ENCODE results near the gene FARS2.

FARS2 gene

DNA sequence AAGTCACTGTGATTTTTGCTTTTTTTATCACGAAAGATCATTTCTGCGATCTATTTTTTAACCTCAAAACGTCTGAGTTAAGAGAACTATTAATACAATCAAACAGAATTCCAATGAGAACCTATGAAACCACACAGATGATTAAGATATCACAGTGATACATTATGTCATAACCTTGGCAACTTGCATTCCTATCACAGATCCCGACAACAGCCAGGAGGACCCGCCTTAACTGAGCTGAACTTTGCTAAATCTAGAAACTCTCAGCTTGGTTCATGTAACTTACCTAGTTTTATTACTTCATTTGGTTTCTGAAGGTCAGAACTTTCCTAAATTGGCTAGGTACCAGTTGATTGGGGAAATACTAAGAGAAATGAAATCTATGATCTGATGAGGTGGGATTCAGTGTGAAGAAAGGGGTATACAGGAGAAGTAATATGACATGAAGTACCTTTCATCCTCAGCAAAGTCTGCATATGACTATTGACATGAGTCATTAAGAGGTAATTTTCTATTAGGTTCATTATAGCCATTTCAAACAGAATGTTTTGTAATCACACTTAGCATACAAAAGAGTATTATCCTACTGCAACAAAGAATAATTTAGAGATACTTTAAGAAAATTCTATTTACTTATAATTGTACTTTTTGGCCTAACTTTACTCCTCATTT, 11.7 kb upstream of the FARS2 start:
- no peak for DNase-seq (ENCODE audit: low read depth in 2 of 2)

DNA sequence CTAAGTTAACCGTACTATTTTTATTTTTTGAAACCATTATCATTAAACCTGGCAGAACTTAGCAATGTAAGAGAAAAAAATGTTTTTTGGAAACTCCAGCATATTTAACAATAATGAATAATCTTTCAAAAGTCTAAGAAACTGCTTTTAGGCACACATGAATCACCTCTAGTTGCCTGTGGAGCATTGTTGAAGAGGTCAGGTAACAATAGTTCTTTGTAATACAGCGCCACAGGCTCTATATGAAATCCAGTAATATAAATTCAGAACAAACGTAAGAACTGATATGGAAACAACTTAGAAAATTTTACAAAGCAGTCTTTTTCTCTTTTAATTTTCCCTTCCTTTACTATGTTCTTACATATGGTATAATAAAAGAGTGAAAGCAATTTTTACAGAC, 10.9 kb upstream of the FARS2 start:
- no peak for DNase-seq (ENCODE audit: low read depth in 2 of 2)

DNA sequence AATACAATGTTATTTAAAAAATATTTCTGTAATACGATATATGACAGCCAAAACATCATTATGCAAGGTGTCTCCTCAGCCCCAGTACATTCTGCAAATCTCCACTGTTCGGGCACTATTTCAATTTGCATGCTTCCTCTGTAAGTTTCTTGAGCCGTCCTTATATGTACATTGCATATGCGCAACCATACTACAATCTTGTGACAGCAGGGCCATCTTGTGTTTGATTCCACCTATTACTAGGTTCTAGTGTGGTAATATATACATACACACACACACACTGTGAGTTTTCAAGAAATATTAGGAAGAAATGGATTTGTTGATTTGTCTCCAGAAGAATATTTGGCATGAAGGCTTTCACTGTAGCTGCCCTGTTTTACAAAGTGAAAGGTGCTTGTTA, 10.4 kb upstream of the FARS2 start:
- no peak for DNase-seq (ENCODE audit: low read depth in 2 of 2)

DNA sequence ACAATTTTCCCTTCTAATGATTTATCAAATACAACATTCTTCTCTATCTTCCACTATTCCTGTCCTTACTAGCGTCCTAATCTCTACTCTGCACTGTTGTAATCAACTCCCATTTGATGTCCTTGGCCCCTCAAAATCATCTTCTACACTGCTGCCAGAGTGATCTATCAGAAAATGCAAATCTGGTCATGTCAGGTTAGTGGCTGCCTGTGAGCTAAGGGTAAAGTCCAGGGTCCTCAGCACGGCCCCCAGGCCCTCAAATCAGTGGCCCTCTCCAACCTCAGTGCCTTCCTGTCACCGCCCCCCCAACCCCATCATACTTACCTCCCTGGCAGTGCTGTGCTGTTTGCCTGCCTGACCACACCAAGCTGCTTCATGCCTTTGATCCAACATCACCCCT, 4.4 kb upstream of the FARS2 start:
- no peak for DNase-seq (ENCODE audit: low read depth in 2 of 2)

DNA sequence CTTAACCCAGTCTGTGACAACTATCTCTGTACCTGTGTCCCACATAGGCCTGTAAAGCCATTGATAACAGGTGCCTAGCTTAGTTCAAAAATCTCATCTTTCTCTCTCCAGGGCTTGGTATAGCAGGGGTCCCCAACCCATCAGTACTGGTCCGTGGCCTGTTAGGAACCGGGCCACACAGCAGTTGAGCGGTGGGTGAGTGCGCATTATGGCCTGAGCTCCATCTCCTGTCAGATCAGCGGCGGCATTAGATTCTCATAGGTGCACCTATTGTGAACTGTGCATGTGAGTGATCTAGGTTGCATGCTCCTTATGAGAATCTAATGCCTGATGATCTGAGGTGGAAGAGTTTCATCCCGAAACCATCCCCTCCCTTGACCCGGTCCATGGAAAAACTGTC, 3.9 kb upstream of the FARS2 start:
- no peak for DNase-seq (ENCODE audit: low read depth in 2 of 2)

DNA sequence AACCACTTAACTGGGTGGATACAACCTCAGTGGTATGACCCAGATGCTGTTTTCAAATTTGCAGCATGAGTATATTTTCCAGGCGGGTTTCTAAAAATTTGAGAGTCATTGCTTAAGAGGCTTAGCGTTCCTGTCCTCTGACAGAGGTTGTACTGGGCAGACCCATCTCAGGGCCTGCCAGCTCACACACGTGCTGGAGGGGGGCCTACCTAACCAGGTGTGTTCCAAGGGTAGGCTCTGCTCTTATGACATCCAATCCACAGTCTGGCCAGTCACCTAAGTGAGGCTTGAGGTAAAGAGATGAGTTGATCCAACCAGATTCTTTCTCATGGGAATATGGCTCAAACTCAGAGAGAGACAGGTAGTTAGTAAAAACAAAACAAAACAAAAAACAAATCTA, 1.9 kb upstream of the FARS2 start:
- DNase-seq (ENCODE audit: low read depth in 2 of 2), result no peak

DNA sequence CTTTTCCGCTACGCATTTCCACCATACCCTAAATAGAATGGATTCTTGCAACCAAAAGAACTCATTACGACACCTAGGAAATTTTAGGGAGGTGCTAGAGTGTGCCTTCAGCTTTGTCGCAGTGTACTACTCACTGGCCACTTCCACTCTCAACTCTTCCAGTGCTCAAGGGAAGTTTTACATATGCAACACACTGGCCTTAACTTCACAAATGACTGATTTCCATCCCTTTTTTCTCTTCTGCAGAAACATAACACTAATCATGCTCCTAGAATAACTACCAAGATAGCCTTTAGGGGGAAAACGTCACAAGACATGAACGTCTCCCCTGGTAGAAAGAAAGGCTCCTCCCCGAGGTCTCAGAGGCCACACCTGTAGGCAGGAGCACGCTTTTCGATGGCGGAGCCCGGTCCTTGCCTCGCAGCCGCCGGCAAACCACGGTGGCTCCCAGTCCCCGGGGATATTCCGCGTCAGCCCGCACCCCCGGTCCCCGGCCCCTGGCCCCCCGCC, 1.1 kb upstream of the FARS2 start:
- peak; percentile 53 to 61 for DNase-seq (ENCODE audit: low read depth in 2 of 2)

DNA sequence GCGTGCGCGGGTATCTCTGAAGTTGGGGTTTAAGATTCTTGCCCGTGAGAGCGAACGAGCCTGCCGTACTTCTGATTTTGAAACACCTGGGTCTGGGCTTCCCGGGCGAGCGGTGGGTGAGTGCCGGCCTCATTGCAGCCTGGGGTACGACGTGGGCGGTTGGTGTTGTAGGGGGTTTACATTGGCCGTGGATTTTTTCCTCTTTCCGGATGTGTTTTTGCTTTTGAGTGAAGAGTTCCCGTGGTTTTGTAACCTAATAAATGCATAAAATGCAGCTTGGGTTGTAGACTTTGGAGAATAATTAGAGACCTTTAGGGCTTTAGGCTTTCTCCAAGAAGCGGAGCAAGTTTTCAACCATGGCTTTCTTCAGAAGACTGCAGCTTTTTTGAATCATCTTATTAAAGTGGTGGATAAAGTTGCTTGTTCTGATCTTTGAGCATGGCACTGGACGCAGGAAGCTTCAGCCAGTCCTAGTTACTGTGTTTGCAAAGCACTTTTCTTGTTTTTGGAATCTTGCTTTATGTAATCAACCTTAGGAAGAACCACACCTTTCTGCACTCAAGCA, 314 bp downstream of the FARS2 start:
- no peak for DNase-seq (ENCODE audit: low read depth in 2 of 2)

DNA sequence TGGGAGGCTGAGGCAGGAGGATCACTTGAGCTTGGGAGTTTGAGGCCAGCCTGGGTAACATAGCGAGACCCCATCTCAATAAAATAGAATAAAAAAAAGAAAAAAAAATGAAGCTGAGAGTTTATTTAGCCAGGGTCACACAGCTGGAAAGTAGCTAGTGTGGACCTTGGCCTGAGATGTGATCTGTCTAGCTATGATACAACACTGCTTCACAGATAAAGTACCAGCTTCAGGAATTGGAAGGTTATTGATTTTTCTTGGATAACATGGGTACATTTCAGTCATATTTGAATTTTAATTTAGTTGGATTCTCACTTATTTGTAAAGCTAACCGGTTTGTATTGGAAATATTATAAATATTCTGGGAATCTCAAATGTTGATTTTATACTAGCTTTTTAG, 5.1 kb downstream of the FARS2 start:
- DNase-seq (ENCODE audit: low read depth in 2 of 2), result no peak

DNA sequence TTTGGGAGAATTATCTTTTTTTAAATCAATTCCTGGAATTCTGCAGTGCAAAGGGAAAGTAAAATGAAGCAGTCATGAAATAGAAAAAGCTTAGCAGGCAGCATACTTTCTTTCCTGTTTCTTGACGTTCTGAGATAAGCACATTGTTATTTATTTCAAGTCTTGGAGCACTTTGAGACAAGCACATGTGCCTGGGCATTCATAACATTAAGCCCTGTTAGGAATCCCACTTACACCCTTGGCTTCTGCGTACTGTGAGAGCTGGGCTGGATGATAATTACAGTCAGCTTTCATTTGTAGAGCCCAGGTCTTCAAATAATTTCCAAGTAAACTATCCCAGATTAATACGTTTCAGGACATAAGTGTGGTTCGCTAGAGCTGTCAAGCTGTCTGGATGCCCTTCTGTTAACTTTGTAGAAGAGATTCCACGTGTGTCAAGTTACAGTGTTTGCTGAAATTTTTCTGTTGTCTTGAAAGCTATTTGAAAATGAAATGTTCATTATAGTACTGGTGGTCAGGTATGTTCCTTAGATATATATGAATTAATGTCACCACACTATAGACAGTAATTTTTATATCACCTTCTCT, 8.9 kb downstream of the FARS2 start:
- DNase-seq (ENCODE audit: low read depth in 2 of 2), result no peak

DNA sequence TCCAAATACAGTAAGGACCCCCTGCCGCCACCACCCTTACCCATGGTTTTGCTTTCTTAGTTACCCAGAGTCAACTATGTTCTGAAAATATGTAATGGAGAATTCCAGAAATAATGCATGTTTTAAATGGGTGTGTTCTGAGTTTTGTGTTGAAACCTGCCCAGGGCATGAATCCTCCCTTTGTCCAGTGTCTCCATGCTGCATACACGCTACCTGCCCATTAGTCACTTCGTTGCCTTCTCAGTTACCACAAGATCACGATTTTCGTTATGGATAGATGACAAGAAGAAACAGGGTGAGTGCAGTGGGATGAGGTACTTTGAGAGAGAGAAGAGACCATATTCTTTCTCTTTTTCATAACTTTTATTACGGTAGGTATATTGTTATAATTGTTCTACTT, 10.6 kb downstream of the FARS2 start:
- DNase-seq (ENCODE audit: low read depth in 2 of 2), result no peak

DNA sequence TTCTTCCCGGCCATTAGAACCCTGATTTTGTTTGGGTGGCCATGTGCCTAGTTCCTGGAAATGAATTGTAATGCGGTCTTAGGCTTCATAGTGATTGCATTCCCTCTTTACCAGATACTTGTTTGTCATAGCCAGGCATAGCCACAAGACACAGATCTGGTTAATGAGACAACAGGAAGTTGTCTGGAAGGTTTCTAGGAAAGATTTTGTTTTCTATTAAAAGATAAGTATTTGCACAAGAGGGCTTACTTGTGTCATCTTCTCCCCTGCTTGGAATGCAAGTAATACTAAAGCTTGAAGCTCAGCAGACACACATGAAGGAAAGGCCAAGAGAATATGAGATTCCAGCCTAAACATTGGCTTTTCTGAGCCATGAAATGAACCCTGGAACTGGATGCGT, 12.9 kb downstream of the FARS2 start:
- no peak for DNase-seq (ENCODE audit: low read depth in 2 of 2)

DNA sequence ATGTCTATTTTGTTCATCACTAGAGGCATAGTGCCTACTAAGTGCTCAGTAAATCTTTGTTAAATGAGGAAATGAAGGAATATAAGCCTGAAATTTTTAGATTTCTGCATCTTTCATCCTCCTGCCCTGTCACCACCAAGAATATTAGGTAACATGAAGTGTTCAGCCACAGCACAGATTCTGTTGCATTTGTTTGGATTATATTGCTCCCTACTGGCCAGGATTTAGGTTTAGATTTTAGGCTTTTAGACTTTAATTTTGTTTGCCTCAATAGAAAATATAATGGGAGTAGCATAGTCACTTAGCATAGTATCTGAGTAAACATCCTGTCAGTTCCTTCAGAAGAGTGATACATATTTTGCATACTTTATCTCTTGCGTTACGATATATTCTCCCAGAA, 14.2 kb downstream of the FARS2 start:
- DNase-seq (ENCODE audit: low read depth in 2 of 2), result no peak

DNA sequence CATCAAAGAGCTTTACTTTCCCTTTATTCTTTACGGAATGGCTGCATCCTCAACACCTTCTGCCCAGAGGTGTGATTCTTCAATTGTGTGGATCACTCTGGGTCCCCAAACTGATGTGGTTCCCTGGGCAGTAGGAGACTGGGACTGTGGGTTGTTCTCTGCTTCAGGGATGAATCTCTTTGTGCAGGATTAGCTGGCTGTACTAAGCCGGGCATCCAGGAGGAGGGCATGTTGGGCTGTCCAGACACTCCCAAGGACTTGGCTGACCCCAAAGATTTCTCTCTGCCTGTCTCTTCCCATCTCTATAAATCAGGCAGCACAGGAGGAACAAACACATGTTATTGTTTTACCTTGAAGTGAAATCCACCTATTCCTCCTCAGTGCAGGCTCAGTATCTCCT, 15.3 kb downstream of the FARS2 start:
- no peak for DNase-seq (ENCODE audit: low read depth in 2 of 2)

DNA sequence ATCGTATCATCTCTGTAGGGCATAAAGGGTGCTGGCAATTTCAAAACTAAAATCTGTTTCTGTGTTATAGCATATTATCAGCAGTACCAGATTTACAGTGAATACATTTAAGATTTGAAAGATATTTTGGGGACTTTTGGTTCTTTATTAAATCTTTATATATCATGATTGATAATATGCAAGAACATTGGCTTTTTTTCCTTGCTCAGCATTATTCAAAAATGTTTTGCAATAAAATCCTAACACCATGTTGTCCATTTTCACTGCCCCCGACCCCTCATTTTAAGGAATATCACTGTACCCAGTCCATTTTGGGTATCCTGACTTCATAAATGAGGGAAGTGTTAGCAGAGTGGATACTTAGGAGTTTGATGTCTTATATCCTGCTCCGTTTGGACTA, 16.3 kb downstream of the FARS2 start:
- no peak for DNase-seq (ENCODE audit: low read depth in 2 of 2)

DNA sequence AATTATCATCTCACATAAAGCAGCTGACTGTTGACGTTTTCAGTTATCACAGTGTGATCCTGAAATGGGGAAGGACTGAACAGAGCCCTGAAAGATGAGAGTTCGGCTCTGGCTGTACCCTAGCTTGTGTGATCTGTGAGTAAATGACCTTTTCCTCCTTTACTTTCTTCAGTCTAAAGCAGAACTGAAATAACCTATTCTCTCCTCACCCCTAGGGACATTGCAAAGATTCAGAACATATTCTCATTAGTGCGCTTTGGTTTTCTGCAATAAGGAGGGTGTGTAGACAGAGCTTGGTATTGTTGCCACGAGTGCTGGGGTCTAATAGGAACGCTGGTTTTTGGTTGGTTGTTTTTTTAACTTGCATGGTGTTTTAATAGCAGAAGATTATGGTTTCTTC, 16.7 kb downstream of the FARS2 start:
- no peak for DNase-seq (ENCODE audit: low read depth in 2 of 2)

DNA sequence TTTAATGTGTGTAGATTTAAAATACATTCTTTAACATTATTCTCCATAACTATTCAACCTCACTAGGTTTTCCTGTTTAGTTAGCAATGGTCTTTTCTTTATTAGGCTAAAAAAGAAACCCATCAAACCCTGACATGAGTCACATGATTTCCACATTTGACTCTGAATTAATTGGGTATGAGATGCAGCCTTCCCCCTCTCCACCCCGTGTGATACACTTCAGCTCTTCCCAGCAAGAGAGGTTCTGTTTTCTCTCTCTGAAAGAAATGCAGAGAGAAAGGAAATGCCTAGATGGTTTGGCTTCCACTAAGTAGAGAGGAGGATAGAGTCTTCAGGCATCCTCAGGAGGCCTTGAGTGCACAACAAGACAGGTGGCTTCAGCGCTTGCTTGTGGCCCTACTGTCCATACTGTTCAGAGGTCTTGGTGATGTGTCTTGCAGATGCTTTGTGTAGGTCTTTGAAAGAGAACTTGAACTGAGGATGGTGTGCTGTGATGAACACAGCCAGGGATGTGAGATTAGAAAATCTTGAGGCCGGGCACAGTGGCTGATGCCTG, 17.3 kb downstream of the FARS2 start:
- no peak for DNase-seq (ENCODE audit: low read depth in 2 of 2)

DNA sequence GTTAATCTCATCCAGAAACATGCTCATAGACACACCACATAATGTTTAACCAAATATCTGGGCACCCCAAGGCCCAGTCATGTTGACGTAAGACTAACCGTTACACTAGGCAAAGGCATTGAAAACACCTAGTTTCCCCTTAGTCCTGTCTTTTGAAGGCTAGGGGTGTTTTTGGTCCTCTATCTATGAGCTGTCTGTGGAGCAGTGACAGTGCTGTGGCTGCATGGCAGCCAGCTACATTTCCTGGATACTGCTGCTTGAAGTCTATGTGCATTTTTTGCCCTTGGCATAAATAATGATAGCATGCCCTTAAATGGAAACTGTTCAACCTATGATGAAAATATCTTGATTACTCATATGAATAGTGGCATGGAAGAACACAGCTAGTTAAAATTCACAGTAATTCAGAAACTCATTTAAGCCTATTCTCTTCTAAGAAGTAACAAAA, 18.6 kb downstream of the FARS2 start:
- peak in 1 of 2 experiments; percentile 15 for DNase-seq (ENCODE audit: low read depth in 2 of 2)

DNA sequence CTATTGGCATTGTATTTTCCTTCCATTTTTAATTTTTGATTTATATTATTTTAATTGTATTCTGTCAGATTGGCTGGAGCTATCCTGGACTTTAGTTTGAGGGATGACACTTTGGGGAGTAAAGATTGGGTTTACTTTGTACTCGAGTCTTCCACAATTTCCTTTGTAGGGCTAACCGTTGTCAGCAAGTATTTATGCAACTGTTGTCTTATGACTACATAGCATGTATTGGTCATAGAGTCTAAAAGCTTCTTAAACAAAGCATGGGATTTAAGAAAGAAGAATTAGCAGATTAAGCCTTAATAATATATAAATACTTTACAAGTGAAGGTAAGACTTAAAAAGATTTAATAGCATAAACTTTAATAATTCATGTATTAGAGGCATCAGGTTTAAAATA, 19.6 kb downstream of the FARS2 start:
- no peak for DNase-seq (ENCODE audit: low read depth in 2 of 2)

DNA sequence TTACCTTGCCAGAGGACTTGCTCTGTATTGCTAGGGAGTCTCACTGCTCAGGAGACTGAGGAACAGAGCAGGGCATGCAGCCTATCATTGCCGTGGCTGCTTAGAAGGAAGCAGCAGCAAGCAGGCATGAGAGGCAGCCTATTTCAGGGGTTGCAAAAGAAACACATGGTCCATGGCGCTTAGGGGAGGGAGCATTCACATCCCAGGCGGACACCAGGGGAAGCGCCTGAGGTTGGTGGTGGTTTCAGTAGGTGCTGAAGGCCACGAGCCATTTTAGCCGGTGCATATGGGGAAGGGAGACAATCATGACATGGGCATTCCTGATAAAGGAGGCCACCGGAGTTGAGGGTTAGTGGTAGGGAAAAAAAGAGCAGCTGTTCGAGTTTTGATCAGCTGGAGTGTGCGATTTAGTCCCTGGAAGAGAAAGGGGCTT, 20.9 kb downstream of the FARS2 start:
- no peak for DNase-seq (ENCODE audit: low read depth in 2 of 2)

DNA sequence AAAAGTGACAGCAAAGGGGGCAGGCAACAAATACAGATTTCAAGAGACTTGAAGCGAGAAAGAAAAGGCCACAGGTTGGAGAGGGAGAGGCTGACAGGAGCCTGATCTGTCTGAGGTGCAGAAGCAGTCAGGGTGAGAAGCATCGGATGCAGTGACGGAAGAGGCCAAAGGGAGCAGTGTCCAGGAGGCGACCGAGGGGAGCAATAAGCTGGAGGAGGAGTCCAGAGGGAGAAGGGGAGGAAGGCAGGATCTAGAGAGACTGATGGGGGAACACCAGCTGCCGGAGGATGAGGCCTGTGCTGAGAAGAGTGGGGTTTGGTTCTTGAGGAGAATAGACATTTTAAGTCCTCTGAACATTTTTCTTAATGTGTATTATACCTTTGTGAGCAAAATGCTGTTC, 23.8 kb downstream of the FARS2 start:
- DNase-seq (ENCODE audit: low read depth in 2 of 2), result no peak

DNA sequence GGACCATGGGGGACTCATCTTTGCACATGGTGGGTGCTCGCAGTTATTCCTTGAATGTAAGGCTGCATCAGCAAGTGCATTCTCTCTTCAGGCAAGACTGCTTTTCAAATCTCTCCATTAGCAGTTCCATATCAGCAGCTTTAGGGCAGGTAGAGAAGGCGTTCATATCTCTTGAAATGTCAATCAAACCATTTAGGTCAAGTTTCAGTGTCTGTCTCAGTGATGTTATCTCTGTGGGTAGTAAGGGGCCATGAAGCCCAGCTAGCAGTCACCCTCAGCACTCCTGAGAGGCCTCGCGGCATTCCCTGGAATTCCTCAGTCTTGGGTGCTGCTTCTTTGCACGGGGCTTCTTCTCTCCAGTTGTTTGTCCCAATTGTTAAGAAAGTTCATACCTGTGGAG, 24.2 kb downstream of the FARS2 start:
- DNase-seq (ENCODE audit: low read depth in 2 of 2), result no peak

DNA sequence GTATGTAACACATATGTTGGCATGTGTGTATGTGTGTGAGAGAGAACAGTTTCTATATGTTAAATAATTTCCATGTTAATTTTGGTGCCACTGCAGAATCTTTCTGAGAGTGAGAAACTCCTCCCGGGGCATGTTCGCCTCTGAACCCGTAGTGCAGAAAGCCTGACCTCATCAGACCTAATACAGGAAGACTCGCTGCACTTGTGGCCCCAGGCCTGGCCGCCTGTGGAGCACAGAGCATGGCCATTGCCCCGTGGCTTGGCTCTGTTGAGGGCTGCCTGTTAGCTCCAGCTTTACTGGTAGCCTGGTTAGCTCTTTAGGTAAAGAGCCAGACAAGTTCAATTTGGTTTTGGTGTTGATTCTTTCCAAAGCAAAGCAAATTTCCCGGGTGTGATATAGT, 25.5 kb downstream of the FARS2 start:
- DNase-seq (ENCODE audit: low read depth in 2 of 2), result no peak

Measured in stimulated activated CD4-positive, alpha-beta T cell treated with anti-CD3 and anti-CD28 coated beads, Interleukin-12 subunit alpha, Interleukin-12 subunit beta, amount 100 ng/mL, for 24 hours (primary cell).